ENCODE results near the gene PSMC3IP.

PSMC3IP gene

GRCh38 chr17:42538482-42538881 is 39.0 kb downstream of the PSMC3IP start:
- no peak for DNase-seq (ENCODE audit: low spot score)

DNA sequence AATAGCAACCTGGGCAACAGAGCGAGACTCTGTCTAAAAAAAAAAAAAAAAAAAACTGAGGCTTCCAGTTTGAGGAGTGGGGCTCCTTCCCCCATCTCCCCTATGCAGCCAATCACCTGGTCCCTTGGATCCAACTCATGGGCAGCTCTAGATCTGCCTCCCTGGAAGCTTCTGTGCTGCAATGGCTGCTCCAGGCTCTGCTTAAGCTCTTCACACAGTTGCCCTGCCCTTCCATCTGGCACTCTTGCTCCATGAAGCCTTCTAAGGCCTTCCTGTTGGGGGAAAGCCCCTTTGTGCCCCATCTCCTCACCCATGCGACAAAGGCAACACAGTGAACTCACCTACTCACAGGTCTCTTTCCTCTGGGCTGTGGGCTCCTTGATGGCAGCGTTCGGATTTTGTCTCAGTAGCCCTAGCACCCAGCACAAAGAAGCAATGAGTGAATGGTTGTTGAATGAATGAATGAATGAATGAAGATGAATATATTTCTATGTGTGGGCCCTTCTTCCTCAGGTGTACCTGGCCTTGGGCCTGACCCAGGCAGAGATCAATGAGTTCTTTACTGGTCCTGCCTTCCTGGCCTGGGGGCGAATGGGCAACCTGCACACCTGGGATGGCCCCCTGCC is 39.6 kb downstream of the PSMC3IP start:
- no peak for DNase-seq (ENCODE audit: low spot score)

DNA sequence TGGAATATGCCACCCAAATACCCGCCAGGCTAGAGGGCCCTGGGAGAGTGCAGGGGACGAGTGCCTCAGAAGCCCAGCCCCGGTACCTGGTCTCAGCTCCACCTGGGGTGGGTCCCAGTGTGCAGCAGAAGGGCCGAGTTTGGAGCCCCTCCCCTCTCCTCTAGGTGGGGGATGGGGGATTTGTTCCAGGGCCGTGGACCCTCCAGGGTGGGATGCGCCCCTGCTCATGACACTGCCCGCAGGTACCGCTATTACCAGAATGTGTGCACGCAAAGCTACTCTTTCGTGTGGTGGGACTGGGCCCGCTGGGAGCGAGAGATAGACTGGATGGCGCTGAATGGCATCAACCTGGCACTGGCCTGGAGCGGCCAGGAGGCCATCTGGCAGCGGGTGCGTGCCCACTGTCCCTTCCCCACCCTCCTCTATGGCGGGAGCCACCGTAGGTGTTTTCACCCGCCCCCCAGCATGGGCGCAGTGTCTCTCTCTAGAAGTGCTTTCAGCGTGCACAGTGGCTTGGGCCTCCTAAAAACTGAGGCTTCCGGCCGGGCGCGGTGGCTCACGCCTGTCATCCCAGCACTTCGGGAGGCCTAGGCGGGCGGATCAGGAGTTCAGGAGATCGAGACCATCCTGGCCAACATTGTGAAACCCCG is 40.2 kb downstream of the PSMC3IP start:
- DNase-seq (ENCODE audit: low spot score), result no peak

DNA sequence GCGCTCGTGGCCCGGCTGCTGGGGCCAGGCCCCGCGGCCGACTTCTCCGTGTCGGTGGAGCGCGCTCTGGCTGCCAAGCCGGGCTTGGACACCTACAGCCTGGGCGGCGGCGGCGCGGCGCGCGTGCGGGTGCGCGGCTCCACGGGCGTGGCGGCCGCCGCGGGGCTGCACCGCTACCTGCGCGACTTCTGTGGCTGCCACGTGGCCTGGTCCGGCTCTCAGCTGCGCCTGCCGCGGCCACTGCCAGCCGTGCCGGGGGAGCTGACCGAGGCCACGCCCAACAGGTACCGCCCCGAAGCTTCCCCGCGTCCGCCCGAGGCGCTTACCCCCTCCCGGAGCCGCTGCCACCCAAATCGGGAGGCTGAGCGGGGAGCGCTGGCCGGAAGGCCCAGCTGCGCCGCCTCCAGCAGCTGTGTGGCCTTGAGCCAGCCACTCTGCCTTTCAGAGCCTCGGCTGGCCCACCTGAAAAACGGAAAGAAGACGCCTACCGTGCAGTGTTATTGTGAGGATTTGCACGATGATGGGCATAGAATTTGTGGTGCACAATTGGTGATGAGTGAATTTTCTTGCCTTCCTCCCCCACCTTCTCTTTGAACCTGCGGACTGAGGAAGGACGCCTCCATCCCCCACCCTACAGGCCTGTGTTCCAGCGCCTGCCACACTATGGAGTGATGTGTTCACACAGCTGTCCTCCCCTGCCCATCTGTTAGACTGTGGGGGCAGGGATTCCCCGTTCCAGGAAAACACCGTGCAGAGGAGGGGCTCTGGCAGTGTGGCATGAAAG is 41.0 kb downstream of the PSMC3IP start:
- peak; percentile 95 for DNase-seq (ENCODE audit: low spot score)

GRCh38 chr17:42536048-42536371 is 41.5 kb downstream of the PSMC3IP start, which contains the start of gene NAGLU:
Gene NAGLU (plus strand): TSS chr17:42536241. CDS start chr17:42536273, 32 bp downstream.
- DNase-seq (ENCODE audit: low spot score), result peak; percentile 100

DNA sequence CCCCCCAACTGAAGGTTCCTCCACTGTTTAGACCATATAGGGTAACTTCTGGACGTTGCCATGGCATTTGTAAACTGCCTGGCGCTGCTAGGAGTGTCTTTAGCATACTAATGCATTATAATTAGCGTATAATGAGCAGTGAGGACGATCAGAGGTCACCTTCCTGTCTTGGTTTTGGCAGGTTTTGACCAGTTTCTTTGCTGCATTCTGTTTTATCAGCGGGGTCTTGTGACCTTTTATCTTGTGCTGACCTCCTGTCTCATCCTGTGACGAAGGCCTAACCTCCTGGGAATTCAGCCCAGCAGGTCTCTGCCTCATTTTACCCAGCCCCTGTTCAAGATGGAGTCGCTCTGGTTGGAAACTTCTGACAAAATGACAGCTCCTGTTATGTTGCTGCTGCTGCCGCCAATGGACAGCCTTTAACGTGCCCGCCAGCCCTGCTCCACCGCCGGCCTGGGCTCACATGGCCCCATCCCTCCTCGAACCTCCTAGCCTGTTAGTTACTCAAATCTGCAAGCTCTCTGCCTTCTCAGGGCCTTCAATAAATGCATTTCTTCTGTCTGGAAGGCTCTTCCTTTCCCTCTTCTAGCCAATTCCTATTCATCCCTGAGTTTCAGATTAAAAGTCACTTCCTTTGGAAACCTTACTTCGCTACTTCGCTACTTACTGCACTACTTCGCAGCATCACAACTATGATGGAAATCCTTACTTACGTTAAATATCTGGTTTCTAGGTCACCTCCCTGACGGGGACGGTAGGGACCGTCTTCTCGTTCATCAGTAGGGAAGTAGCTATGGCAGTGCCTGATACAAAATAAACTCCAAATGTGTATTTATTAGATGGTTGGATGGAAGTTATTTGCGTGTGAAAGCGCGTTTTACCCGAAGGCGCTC is 42.1 kb downstream of the PSMC3IP start:
- DNase-seq (ENCODE audit: low spot score), result no peak

- DNase-seq (ENCODE audit: low spot score), result peak; percentile 61
These were observed 45.8 kb downstream of the PSMC3IP start for GRCh38 chr17:42531455-42532354.

GRCh38 chr17:42530952-42531454 is 46.5 kb downstream of the PSMC3IP start:
- DNase-seq (ENCODE audit: low spot score), result peak; percentile 65

DNA sequence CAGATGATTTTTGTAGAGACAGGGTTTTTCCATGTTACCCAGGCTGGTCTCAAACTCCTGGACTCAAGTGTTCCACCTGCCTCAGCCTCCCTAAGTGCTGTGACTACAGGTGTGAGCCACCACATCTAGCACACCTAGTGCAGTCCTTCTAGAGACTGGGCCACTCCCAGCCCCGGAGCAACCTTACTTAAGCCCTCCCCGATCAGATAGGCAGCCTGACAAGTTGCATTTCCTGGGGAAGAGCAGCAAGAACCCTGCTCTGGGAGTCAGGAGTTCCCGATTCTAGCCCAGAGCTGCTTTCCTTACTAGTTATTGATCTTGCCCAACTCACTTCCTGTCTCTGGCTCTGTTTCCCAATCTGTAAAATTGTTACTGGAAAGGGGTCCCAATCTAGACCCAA is 48.5 kb downstream of the PSMC3IP start:
- no peak for DNase-seq (ENCODE audit: low spot score)

- DNase-seq (ENCODE audit: low spot score), result no peak
These were observed 49.6 kb downstream of the PSMC3IP start for GRCh38 chr17:42527932-42528331.

- no peak for DNase-seq (ENCODE audit: low spot score)
These were observed 51.5 kb downstream of the PSMC3IP start for GRCh38 chr17:42526031-42526444.

DNA sequence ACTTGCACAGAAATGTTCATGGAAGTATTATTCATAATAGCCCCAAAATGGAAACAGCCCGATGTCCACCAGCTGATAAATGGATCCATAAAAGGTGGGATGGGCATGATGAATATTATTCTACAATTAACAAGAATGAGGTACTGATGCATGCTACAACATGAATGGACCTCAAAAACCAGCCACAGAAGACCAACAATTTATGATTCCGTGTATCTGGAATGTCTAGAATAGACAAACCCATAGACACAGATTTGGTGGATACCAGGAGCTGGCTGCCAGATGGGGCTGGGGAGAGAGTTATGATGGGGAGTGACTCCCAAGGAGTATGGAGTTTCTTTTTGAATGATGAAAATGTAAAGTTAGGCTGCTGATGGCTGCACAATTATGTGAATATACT is 52.3 kb downstream of the PSMC3IP start:
- no peak for DNase-seq (ENCODE audit: low spot score)

DNA sequence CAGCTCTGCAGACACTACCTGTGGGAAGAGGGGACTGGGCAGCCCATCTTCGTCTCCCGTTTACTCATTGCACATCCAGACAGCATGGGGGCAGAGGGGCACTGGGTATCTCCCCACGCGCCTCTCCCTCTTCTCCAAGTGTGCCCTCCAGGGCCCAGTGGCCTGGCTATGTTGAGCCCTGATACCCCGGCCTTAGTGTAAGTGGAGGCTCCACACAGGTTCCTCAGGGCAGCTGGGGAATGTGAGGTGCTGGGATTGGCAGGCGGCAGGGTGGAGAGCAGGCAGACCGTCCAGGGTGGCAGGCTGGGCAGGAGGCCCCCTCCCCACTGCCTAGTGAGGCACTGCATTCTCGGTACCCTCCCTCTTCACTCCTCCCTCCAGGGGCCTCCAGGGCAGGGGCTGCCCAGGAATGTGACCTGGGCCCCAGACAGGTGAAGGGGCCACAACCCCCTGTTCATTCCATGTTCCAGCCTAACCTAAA is 54.7 kb downstream of the PSMC3IP start:
- no peak for DNase-seq (ENCODE audit: low spot score)
